HEK293T (cell line): ENCODE results near the gene STIL.

ENCODE experiments used
- BHLHE40 ChIP-seq: fragments of 450-650 bp; IDR thresholded peaks from 2 replicates; pipeline ENCODE4 v1.6.1; 2016; ENCODE audit warnings: mild to moderate bottlenecking, moderate library complexity, borderline replicate concordance
- CTBP1 ChIP-seq: fragments of 450-650 bp; IDR thresholded peaks from 2 replicates; pipeline ENCODE4 v1.6.1; 2016; ENCODE audit warnings: borderline replicate concordance
- FOXA1 ChIP-seq: fragments of 450-650 bp; IDR thresholded peaks from 2 replicates; pipeline ENCODE4 v1.6.1; 2016; ENCODE audit warnings: mild to moderate bottlenecking
- SP1 ChIP-seq: fragments of 450-650 bp; IDR thresholded peaks from 2 replicates; pipeline ENCODE4 v1.6.1; 2017
- SUZ12 ChIP-seq: fragments of 450-650 bp; IDR thresholded peaks from 2 replicates; pipeline ENCODE4 v1.6.1; 2016; ENCODE audit warnings: mild to moderate bottlenecking
- TARDBP ChIP-seq: fragments of 450-650 bp; IDR thresholded peaks from 2 replicates; pipeline ENCODE4 v1.6.1; 2016
- ZNF384 ChIP-seq: fragments of 450-650 bp; IDR thresholded peaks from 2 replicates; pipeline ENCODE4 v1.6.1; 2016
- TF ChIP-seq, protein P1 (sequence below): fragments of 450-650 bp; IDR thresholded peaks from 2 replicates; pipeline ENCODE4 v1.6.1; 2016

DNA sequence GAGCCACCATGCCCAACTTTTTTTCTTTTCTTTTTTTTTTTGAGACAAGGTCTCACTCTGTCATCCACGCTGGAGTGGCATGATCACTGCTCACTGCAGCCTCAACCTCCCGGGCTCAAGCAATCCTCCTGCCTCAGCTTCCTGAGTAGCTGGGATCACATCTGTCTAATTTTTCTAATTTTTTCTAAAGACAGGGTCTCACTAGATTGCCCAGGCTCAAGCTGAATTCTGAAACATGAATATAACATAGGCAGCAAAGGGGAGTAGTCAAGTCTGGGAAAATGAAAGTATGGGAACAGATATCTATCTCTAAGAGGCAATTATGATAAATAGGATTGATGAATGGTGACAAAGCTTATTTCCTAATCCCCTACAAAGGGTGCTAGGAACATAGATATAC lies 12.3 kb upstream of the STIL start:
- TF ChIP-seq BHLHE40 (no peak), FOXA1 (no peak), SP1 (no peak), TARDBP (no peak), SUZ12 (no peak), CTBP1 (no peak), ZNF384 (no peak)
- TF ChIP-seq, protein P1, sequence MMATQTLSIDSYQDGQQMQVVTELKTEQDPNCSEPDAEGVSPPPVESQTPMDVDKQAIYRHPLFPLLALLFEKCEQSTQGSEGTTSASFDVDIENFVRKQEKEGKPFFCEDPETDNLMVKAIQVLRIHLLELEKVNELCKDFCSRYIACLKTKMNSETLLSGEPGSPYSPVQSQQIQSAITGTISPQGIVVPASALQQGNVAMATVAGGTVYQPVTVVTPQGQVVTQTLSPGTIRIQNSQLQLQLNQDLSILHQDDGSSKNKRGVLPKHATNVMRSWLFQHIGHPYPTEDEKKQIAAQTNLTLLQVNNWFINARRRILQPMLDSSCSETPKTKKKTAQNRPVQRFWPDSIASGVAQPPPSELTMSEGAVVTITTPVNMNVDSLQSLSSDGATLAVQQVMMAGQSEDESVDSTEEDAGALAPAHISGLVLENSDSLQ, result no peak
